Measurements from ENCODE around the gene GATA1. TPM values are rescaled to one million over a fixed set of nuclear protein-coding genes. Genes with fewer than 3 reads are reported as not detected.
"Not testable (repeated sequence)": the region's sequence is repeated elsewhere in the genome, so short reads cannot be mapped to it uniquely, and the experiment has no call there.

The GATA1 gene
- total RNA-seq, 1 donor from 2014 or later = 1.2 TPM

DNA sequence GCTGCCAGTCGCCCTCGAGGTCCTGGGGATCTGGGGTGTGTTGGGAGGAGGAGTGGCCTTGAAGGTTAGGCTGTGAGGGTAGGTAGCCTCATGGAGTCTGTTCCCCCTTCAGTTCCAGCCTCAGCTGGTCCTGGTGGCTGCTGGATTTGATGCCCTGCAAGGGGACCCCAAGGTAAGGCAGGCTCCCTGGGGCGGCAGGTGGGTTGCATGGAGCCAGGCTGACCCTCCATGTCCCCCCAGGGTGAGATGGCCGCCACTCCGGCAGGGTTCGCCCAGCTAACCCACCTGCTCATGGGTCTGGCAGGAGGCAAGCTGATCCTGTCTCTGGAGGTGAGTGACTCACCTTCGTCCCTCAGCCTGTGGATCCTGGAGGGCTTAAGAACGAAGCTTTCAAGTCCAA lies 28.3 kb downstream of the GATA1 start:
- Histone ChIP-seq H3K9me3 (no peaks in the 10 kb centered on the region), H3K4me1 (no peaks in the 10 kb centered on the region), H3K36me3 (peaks cover 53% of the 10 kb centered on the region), H3K27ac (no peak overlapping the region), H3K4me3 (no peak overlapping the region), H3K27me3 (ENCODE audit: low read depth) (no peaks in the 10 kb centered on the region)
- ATAC-seq (no peak), DNase-seq (no peak)
- TF ChIP-seq, protein P1, sequence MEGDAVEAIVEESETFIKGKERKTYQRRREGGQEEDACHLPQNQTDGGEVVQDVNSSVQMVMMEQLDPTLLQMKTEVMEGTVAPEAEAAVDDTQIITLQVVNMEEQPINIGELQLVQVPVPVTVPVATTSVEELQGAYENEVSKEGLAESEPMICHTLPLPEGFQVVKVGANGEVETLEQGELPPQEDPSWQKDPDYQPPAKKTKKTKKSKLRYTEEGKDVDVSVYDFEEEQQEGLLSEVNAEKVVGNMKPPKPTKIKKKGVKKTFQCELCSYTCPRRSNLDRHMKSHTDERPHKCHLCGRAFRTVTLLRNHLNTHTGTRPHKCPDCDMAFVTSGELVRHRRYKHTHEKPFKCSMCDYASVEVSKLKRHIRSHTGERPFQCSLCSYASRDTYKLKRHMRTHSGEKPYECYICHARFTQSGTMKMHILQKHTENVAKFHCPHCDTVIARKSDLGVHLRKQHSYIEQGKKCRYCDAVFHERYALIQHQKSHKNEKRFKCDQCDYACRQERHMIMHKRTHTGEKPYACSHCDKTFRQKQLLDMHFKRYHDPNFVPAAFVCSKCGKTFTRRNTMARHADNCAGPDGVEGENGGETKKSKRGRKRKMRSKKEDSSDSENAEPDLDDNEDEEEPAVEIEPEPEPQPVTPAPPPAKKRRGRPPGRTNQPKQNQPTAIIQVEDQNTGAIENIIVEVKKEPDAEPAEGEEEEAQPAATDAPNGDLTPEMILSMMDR (IDR thresholded peaks at IDR 0.05) = no peak
- intact Hi-C loops (cut with DNase I) = no loop called here

DNA sequence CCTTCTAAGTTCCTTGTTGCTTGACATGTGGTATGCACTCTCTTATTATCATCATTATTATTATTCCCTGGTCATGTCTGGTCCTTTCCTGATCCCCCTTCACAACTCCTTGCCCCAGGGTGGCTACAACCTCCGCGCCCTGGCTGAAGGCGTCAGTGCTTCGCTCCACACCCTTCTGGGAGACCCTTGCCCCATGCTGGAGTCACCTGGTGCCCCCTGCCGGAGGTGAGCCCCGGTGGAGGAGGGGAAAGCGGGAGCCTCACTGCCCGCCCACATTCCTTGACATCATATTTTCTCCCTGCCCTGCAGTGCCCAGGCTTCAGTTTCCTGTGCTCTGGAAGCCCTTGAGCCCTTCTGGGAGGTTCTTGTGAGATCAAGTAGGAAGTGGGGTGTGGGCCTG lies 28.9 kb downstream of the GATA1 start:
- Histone ChIP-seq H3K27me3 (ENCODE audit: low read depth) (no peaks in the 10 kb centered on the region), H3K4me1 (no peaks in the 10 kb centered on the region), H3K4me3 (no peak overlapping the region), H3K36me3 (peaks cover 49% of the 10 kb centered on the region), H3K9me3 (no peaks in the 10 kb centered on the region), H3K27ac (no peak overlapping the region)
- intact Hi-C loops (cut with DNase I) = no loop called here
- ATAC-seq (no peak), DNase-seq (no peak)
- TF ChIP-seq, protein P1 (IDR thresholded peaks at IDR 0.05) = no peak

DNA sequence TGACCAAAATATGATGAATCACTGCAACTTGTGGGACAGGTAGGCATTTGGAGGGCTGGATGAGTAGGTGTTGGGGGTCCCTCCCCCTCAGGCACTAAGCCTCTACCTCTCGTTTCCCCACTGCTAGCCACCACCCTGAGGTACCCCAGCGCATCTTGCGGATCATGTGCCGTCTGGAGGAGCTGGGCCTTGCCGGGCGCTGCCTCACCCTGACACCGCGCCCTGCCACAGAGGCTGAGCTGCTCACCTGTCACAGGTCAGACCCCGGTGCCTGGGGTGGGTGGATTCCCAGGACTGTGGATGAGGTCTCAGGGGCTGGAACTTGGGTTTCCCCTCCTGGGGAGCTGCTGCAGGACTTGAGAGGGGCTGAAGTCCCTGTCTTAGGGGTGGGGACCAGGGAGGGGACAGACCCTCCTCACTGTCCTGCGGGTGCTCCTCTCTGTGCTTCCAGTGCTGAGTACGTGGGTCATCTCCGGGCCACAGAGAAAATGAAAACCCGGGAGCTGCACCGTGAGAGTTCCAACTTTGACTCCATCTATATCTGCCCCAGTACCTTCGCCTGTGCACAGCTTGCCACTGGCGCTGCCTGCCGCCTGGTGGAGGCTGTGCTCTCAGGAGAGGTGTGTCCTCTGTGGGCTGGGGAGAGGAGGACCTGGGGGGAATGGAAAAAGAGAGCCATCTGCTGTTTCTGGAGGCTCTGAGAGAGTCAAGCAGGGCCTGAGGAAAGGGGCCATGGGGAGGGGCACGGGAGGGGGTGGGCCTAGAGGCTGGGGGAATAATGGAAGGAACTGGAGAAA lies 29.8 kb downstream of the GATA1 start:
- DNase-seq (no peak), ATAC-seq (no peak)
- H3K36me3 ChIP-seq = peaks cover 47% of the 10 kb centered on the region
- no peaks in the 10 kb centered on the region for H3K27me3 ChIP-seq (ENCODE audit: low read depth)
- H3K27ac ChIP-seq = no peak overlapping the region
- H3K4me3 ChIP-seq = no peak overlapping the region
- TF ChIP-seq, protein P1 (IDR thresholded peaks at IDR 0.05) = no peak
- H3K9me3 ChIP-seq = no peaks in the 10 kb centered on the region
- intact Hi-C loops (cut with DNase I) = no loop called here
- H3K4me1 ChIP-seq = no peaks in the 10 kb centered on the region

DNA sequence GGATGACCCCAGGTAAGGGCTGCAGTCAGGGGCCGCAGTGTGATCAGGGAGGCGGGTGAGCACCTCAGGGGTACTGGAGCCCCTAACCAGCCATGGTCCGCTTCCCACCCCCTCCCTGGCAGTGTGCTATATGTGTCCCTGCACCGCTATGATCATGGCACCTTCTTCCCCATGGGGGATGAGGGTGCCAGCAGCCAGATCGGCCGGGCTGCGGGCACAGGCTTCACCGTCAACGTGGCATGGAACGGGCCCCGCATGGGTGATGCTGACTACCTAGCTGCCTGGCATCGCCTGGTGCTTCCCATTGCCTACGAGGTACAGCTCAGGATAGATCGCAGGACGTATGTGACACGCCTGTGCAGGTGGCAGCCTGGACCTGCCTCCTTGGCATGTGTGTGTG lies 31.7 kb downstream of the GATA1 start:
- H3K9me3 ChIP-seq = no peaks in the 10 kb centered on the region
- ATAC-seq (no peak), DNase-seq (no peak)
- intact Hi-C loops (cut with DNase I) = no loop called here
- TF ChIP-seq, protein P1 (IDR thresholded peaks at IDR 0.05) = no peak
- no peaks in the 10 kb centered on the region for H3K27me3 ChIP-seq (ENCODE audit: low read depth)
- H3K4me1 ChIP-seq = no peaks in the 10 kb centered on the region
- H3K27ac ChIP-seq = no peak overlapping the region
- H3K4me3 ChIP-seq = no peak overlapping the region
- peaks cover 42% of the 10 kb centered on the region for H3K36me3 ChIP-seq

DNA sequence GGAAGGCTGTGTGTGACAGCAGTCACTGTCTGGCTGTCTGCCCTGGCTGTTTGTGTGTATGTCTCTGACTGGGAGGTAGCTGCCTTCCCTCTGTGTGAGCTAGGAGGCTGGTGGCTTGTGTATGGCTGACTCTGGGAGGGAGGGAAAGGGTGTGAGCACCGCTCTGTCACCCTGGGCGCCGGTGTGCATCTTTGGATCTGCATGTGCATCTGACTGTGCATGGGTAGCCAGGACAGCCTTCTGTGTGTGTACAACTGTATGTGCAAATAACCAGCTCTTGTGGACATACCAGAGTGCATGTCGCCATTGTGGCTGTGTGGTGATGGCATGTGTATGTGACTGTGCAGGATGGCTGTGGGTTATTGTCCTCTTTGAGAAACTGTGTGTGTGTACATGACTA lies 32.5 kb downstream of the GATA1 start:
- no peak for DNase-seq
- no peak overlapping the region for H3K4me3 ChIP-seq
- H3K4me1 ChIP-seq = no peaks in the 10 kb centered on the region
- no peaks in the 10 kb centered on the region for H3K9me3 ChIP-seq
- ATAC-seq = no peak
- peaks cover 42% of the 10 kb centered on the region for H3K36me3 ChIP-seq
- intact Hi-C loops (cut with DNase I) = no loop called here
- H3K27me3 ChIP-seq (ENCODE audit: low read depth) = no peaks in the 10 kb centered on the region
- TF ChIP-seq, protein P1 (IDR thresholded peaks at IDR 0.05) = no peak
- H3K27ac ChIP-seq = no peak overlapping the region

DNA sequence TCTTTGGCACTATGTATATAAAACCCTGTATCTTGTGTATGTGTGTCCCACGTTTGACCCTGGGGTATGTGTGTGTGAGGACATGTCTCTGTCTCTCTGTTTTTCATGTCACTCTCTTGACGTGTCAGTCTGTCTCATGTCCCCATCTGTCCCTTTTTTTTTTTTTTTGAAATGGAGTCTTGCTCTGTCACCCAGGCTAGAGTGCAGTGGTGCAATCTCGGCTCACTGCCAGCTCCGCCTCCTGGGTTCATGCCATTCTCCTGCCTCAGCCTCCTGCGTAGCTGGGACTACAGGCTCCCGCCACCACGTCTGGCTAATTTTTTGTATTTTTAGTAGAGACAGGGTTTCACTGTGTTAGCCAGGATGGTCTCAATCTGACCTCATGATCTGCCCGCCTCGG lies 33.0 kb downstream of the GATA1 start:
- H3K27ac ChIP-seq; H3K27me3 ChIP-seq (ENCODE audit: low read depth); H3K9me3 ChIP-seq; H3K4me1 ChIP-seq; ATAC-seq; intact Hi-C loops (cut with DNase I); DNase-seq; H3K4me3 ChIP-seq: not testable (repeated sequence)
- H3K36me3 ChIP-seq = peaks cover 40% of the 10 kb centered on the region

Measured in lower lobe of right lung (tissue), 2 donors.